GM10266 (cell line): Measurements from ENCODE around the gene NRXN3.

Experiments
- DNase-seq: peaks from one replicate; pipeline ENCODE4 v3.0.0; 2012; ENCODE audit errors: extremely low spot score
- CTCF ChIP-seq: IDR thresholded peaks from 2 replicates; pipeline ENCODE4 v1.5.1; 2012; ENCODE audit warnings: mild to moderate bottlenecking, low read depth; ENCODE audit not compliant: control insufficient read depth, insufficient read depth; ENCODE audit errors: missing control alignments

NRXN3 gene

GRCh38 chr14:79724934-79725717 is 1555.0 kb downstream of the NRXN3 start:
- DNase-seq, result no peak
- no peak for TF ChIP-seq CTCF

- no peak for DNase-seq
- no peak for TF ChIP-seq CTCF
These were observed 1557.7 kb downstream of the NRXN3 start for GRCh38 chr14:79727900-79728299.

GRCh38 chr14:79728331-79728730 is 1558.2 kb downstream of the NRXN3 start:
- DNase-seq, result no peak
- no peak for TF ChIP-seq CTCF

- no peak for TF ChIP-seq CTCF
- DNase-seq, result no peak
These were observed 1559.6 kb downstream of the NRXN3 start for GRCh38 chr14:79729731-79730130.

- no peak for DNase-seq
- no peak for TF ChIP-seq CTCF
These were observed 1560.0 kb downstream of the NRXN3 start for GRCh38 chr14:79730196-79730595.

- TF ChIP-seq CTCF, result no peak
These were observed 1560.8 kb downstream of the NRXN3 start for GRCh38 chr14:79730953-79731352.

GRCh38 chr14:79732911-79733655 is 1562.9 kb downstream of the NRXN3 start:
- DNase-seq, result no peak
- TF ChIP-seq CTCF, result no peak

More at GRCh38 chr14:79730953-79731352, 1560.8 kb downstream of the NRXN3 start:
- DNase-seq, result no peak
